Prostate gland (tissue), 2 donors: Measurements from ENCODE around the gene TMTC1.

Experiments
- CTCF ChIP-seq, 4 experiments: fragments of 200-600 bp in 2 of 4; fragments of 450-650 bp in 2 of 4; sonication (generic) in 2 of 4; IDR thresholded peaks; 1 replicate in 3 of 4; 2 replicates in 1 of 4; pipeline ENCODE4 v1.5.1; 2016 to 2019; ENCODE audit warnings: antibody characterized with exemption in 4 of 4, mild to moderate bottlenecking in 2 of 4, moderate library complexity in 2 of 4
- POLR2A ChIP-seq: fragments of 450-650 bp; IDR thresholded peaks from one replicate; pipeline ENCODE4 v1.6.1; 2016; ENCODE audit warnings: antibody characterized with exemption, mild to moderate bottlenecking
- POLR2AphosphoS5 ChIP-seq: sonication (generic); formaldehyde crosslinking; IDR thresholded peaks from one replicate; pipeline ENCODE4 v1.6.1; 2017; ENCODE audit warnings: antibody characterized with exemption

DNA sequence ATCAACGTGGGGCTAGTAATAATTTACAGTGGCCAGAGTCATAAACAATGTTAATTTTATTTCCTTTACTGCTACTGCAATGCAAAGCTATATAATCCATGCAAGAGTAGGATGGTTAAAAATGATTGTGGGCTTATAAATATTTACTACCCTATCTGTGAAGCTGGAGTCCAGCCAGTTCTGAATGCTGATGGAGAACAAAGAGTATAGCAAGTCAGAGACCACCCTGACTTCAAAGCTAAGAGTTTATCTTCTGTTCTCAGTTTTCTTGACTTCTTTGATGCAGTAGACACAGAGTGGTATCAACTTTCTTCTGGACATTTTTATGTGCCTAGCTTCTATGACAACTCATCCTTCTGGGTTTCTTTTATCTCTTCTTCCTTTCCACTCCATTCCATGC is 252.3 kb downstream of the TMTC1 start:
- no peak for TF ChIP-seq POLR2AphosphoS5
- TF ChIP-seq CTCF (IDR thresholded peaks at IDR 0.05): no peak
- no peak for TF ChIP-seq POLR2A
